ENCODE data around the gene MCUR1. TPM values are rescaled to one million over a fixed set of nuclear protein-coding genes. Genes with fewer than 3 reads are reported as not detected.

Gene MCUR1
- polyA plus RNA-seq, 3 donors = 2.4 to 7.8 (median 5.2) TPM

GRCh38 chr6:13760307-13761304, 53.8 kb downstream of the MCUR1 start:
- Histone ChIP-seq H3K36me3 (replicated peaks in 1 of 2; ENCODE audit: control insufficient read depth in 1 of 2, insufficient read depth in 2 of 2, low read length in 2 of 2) (no peaks in the 10 kb centered on the region), H3K9me3 (replicated peaks in 1 of 2; ENCODE audit: control insufficient read depth in 1 of 2, insufficient read depth in 1 of 2, low read length in 2 of 2) (peaks cover 0 to 5% of the 10 kb centered on the region in 2 donors), H3K27ac (ENCODE audit: low read depth in 1 of 2, low read length in 2 of 2) (peak overlapping the region in 1 of 2 donors; percentile 20), H3K4me1 (ENCODE audit: control insufficient read depth in 1 of 2, insufficient read depth in 2 of 2, low read length in 2 of 2) (peaks cover 28 to 41% of the 10 kb centered on the region in 2 donors), H3K9ac (ENCODE audit: insufficient read depth, low read length, poor library complexity, severe bottlenecking) (peak overlapping the region; percentile 2), H3K27me3 (ENCODE audit: control insufficient read depth in 2 of 2, insufficient read depth in 2 of 2, low read length in 2 of 2) (no peaks in the 10 kb centered on the region), H3K4me3 (replicated peaks in 1 of 3; ENCODE audit: low read depth in 2 of 3, low read length in 3 of 3) (peak overlapping the region in 2 of 3 experiments; percentile 14 to 41), H4K20me1 (ENCODE audit: insufficient read depth, low read length) (no peaks in the 10 kb centered on the region), H3K4me2 (replicated peaks; ENCODE audit: extremely low read depth, low read length, poor library complexity, severe bottlenecking) (peak overlapping the region; percentile 52), H2AFZ (ENCODE audit: insufficient read depth, low read depth, low read length, poor library complexity, severe bottlenecking) (peak overlapping the region; percentile 40), H3K79me2 (ENCODE audit: insufficient read depth, low read length) (no peaks in the 10 kb centered on the region)
- 42% methylated on average over 6 of the region's 11 CpGs for WGBS (ENCODE audit: insufficient coverage)
- Mint-ChIP-seq H3K27me3 (ENCODE audit: low read depth in 3 of 3) (peaks cover 0 to 6% (median 4%) of the 10 kb centered on the region in 3 donors), H3K4me1 (peaks cover 44% of the 10 kb centered on the region), H3K4me3 (peak overlapping the region; percentile 50 to 78), H3K9me3 (peaks cover 0 to 7% (median 3%) of the 10 kb centered on the region in 7 donors), H3K27ac (peak overlapping the region in 3 of 7 donors; percentile 8 to 26 (median 25)), H3K36me3 (peaks cover 0 to 3% of the 10 kb centered on the region in 2 donors)
- peak; percentile 15 to 36 (median 20) for DNase-seq
- TF ChIP-seq, protein P1, sequence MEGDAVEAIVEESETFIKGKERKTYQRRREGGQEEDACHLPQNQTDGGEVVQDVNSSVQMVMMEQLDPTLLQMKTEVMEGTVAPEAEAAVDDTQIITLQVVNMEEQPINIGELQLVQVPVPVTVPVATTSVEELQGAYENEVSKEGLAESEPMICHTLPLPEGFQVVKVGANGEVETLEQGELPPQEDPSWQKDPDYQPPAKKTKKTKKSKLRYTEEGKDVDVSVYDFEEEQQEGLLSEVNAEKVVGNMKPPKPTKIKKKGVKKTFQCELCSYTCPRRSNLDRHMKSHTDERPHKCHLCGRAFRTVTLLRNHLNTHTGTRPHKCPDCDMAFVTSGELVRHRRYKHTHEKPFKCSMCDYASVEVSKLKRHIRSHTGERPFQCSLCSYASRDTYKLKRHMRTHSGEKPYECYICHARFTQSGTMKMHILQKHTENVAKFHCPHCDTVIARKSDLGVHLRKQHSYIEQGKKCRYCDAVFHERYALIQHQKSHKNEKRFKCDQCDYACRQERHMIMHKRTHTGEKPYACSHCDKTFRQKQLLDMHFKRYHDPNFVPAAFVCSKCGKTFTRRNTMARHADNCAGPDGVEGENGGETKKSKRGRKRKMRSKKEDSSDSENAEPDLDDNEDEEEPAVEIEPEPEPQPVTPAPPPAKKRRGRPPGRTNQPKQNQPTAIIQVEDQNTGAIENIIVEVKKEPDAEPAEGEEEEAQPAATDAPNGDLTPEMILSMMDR (IDR thresholded peaks at IDR 0.05) = no peak
- intact Hi-C loops (cut with micrococcal nuclease) = no loop called here

- Histone ChIP-seq H3K27ac (ENCODE audit: low read depth in 1 of 2, low read length in 2 of 2) (no peak overlapping the region), H3K4me1 (ENCODE audit: control insufficient read depth in 1 of 2, insufficient read depth in 2 of 2, low read length in 2 of 2) (peaks cover 28 to 41% of the 10 kb centered on the region in 2 donors), H3K79me2 (ENCODE audit: insufficient read depth, low read length) (no peaks in the 10 kb centered on the region), H3K4me2 (replicated peaks; ENCODE audit: extremely low read depth, low read length, poor library complexity, severe bottlenecking) (no peak overlapping the region), H3K9me3 (replicated peaks in 1 of 2; ENCODE audit: control insufficient read depth in 1 of 2, insufficient read depth in 1 of 2, low read length in 2 of 2) (peaks cover 0 to 3% of the 10 kb centered on the region in 2 donors), H3K4me3 (replicated peaks in 1 of 3; ENCODE audit: low read depth in 2 of 3, low read length in 3 of 3) (no peak overlapping the region), H3K27me3 (ENCODE audit: control insufficient read depth in 2 of 2, insufficient read depth in 2 of 2, low read length in 2 of 2) (no peaks in the 10 kb centered on the region), H4K20me1 (ENCODE audit: insufficient read depth, low read length) (no peaks in the 10 kb centered on the region), H2AFZ (ENCODE audit: insufficient read depth, low read depth, low read length, poor library complexity, severe bottlenecking) (no peak overlapping the region), H3K36me3 (replicated peaks in 1 of 2; ENCODE audit: control insufficient read depth in 1 of 2, insufficient read depth in 2 of 2, low read length in 2 of 2) (no peaks in the 10 kb centered on the region), H3K9ac (ENCODE audit: insufficient read depth, low read length, poor library complexity, severe bottlenecking) (no peak overlapping the region)
- Mint-ChIP-seq H3K27ac (no peak overlapping the region), H3K4me3 (no peak overlapping the region), H3K36me3 (peaks cover 0 to 3% of the 10 kb centered on the region in 2 donors), H3K27me3 (ENCODE audit: low read depth in 3 of 3) (peaks cover 0 to 4% (median 3%) of the 10 kb centered on the region in 3 donors), H3K9me3 (peaks cover 0 to 2% (median under 1%) of the 10 kb centered on the region in 7 donors), H3K4me1 (peaks cover 44% of the 10 kb centered on the region)
- TF ChIP-seq, protein P1 (IDR thresholded peaks at IDR 0.05) = no peak
- 100% methylated on average over 1 of the region's 6 CpGs for WGBS (ENCODE audit: insufficient coverage)
- intact Hi-C loops (cut with micrococcal nuclease) = no loop called here
- no peak for DNase-seq
Measured at GRCh38 chr6:13759025-13759424, 55.3 kb downstream of the MCUR1 start.

All from CD14-positive monocyte (primary cell).